Gastroesophageal sphincter (tissue), 3 donors: Measurements from ENCODE around the gene ITPRIPL2.

Experiments
- CTCF ChIP-seq, 4 experiments: fragments of 200-600 bp in 2 of 4; fragments of 450-650 bp in 2 of 4; sonication (generic) in 1 of 4; IDR thresholded peaks; one replicate each; pipeline ENCODE4 v1.5.1; 2017 to 2019; ENCODE audit warnings: antibody characterized with exemption in 4 of 4, mild to moderate bottlenecking in 2 of 4, moderate library complexity in 2 of 4
- EP300 ChIP-seq: sonication (generic); formaldehyde crosslinking; IDR thresholded peaks from one replicate; pipeline ENCODE4 v1.6.1; 2017; ENCODE audit warnings: antibody characterized with exemption, mild to moderate bottlenecking
- POLR2A ChIP-seq, 2 donors: fragments of 450-650 bp; IDR thresholded peaks; one replicate each; pipeline ENCODE4 v1.6.1; 2017; ENCODE audit warnings: antibody characterized with exemption in 2 of 2, mild to moderate bottlenecking in 2 of 2, moderate library complexity in 1 of 2

DNA sequence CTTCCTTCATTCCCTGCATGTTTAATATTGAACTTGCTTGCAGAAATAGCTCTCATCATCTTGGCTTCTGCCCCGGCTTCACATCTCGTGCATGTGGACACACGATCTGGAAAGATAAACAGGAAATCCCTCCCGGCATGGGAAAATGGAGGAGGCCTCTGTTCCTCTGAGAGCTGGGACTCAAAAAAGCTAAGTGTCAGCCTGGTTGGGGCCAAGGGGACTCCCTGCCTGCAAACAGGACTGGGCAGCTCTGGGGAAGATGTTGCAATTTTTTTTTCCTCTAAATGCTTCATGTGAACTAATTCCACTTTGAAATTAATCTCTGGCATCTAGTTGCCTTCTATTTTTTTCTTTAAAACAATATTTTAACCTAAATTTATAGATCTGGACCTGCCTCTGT is 24.8 kb downstream of the ITPRIPL2 start:
- TF ChIP-seq POLR2A (IDR thresholded peaks at IDR 0.05) = no peak
- TF ChIP-seq EP300 = no peak
- TF ChIP-seq CTCF (IDR thresholded peaks at IDR 0.05) = no peak
